Keratinocyte (primary cell): ENCODE data around the gene ACBD5. TPM values are rescaled to one million over a fixed set of nuclear protein-coding genes. Genes with fewer than 3 reads are reported as not detected.

Experiments used
- DNase-seq: peaks from one replicate; pipeline ENCODE4 v3.0.0-alpha.2; 2011; ENCODE audit warnings: low read depth, missing footprints, low spot score
- FAIRE-seq: peaks from 2 replicates; lab custom pipeline; 2011; peaks lifted over from hg19 to GRCh38; lab: Jason Lieb, UNC
- H2AFZ ChIP-seq: 2 replicates; pipeline ENCODE4 v1.6.0; 2012; ENCODE audit warnings: low read length, control low read depth, inconsistent platforms; ENCODE audit not compliant: control insufficient read depth
- H3K27ac ChIP-seq: 2 replicates; pipeline ENCODE4 v1.5.1; 2011; ENCODE audit warnings: low read length; ENCODE audit not compliant: control insufficient read depth, insufficient read depth
- H3K27me3 ChIP-seq: 3 replicates; pipeline ENCODE4 v1.6.0; 2011; ENCODE audit warnings: low read length; ENCODE audit not compliant: control insufficient read depth, insufficient read depth; ENCODE audit errors: extremely low read depth
- H3K36me3 ChIP-seq, 2 experiments: 2 replicates in 1 of 2; 3 replicates in 1 of 2; pipeline ENCODE4 v1.5.1; 2011; ENCODE audit warnings: low read length in 2 of 2, mild to moderate bottlenecking in 1 of 2; ENCODE audit not compliant: control insufficient read depth in 2 of 2, insufficient read depth in 2 of 2; ENCODE audit errors: extremely low read depth in 1 of 2
- H3K4me1 ChIP-seq: 3 replicates; pipeline ENCODE4 v1.5.1; 2011; ENCODE audit warnings: low read length; ENCODE audit not compliant: control insufficient read depth, insufficient read depth; ENCODE audit errors: extremely low read depth
- H3K4me2 ChIP-seq: 3 replicates; pipeline ENCODE4 v1.6.0; 2011; ENCODE audit warnings: low read depth, low read length; ENCODE audit not compliant: control insufficient read depth, insufficient read depth; ENCODE audit errors: extremely low read depth
- H3K4me3 ChIP-seq, 3 experiments: fragments of 200-600 bp in 1 of 3; sonication (generic) in 1 of 3; 2 replicates in 2 of 3; 3 replicates in 1 of 3; pipeline ENCODE4 v1.5.1; 2011 to 2016; ENCODE audit warnings: low read length in 3 of 3, mild to moderate bottlenecking in 3 of 3, control low read depth in 2 of 3, inconsistent platforms in 1 of 3, low read depth in 1 of 3, mixed read lengths in 1 of 3, mixed run types in 1 of 3, moderate library complexity in 1 of 3; ENCODE audit not compliant: control insufficient read depth in 2 of 3, insufficient read depth in 2 of 3; ENCODE audit errors: extremely low read depth in 1 of 3
- H3K79me2 ChIP-seq: 2 replicates; pipeline ENCODE4 v1.6.0; 2012; ENCODE audit warnings: low read length; ENCODE audit not compliant: control insufficient read depth, insufficient read depth
- H3K9ac ChIP-seq: 3 replicates; pipeline ENCODE4 v1.6.0; 2011; ENCODE audit warnings: low read length; ENCODE audit not compliant: control insufficient read depth, insufficient read depth; ENCODE audit errors: extremely low read depth
- H3K9me1 ChIP-seq: 3 replicates; pipeline ENCODE4 v1.6.0; 2011; ENCODE audit warnings: low read length; ENCODE audit not compliant: control insufficient read depth, insufficient read depth; ENCODE audit errors: extremely low read depth
- H3K9me3 ChIP-seq: 2 replicates; pipeline ENCODE4 v1.5.1; 2012; ENCODE audit warnings: low read depth, low read length; ENCODE audit not compliant: control insufficient read depth
- H4K20me1 ChIP-seq: 3 replicates; pipeline ENCODE4 v1.6.0; 2011; ENCODE audit warnings: low read length; ENCODE audit not compliant: control insufficient read depth, insufficient read depth; ENCODE audit errors: extremely low read depth
- EZH2 ChIP-seq: IDR thresholded peaks from one replicate; pipeline ENCODE4 v1.6.1; 2012; ENCODE audit warnings: inconsistent platforms, mild to moderate bottlenecking, low read length, moderate library complexity
- dilution Hi-C: fragments of 300-500 bp; cut with MboI; formaldehyde crosslinking; loops from one replicate; pipeline ENCODE4 v1.7.0; 2020; ENCODE audit warnings: low sequenced_read_pairs; ENCODE audit not compliant: extremely low pct_ligation_motif_present
- polyA plus RNA-seq, 5 experiments: library from polyadenylated mRNA; depleted of rRNA in 3 of 5; stranded (reverse) in 3 of 5; stranded (forward) in 1 of 5; unstranded in 1 of 5; fragments of >200 nt; gene quantifications; 1 replicate in 1 of 5; 2 replicates in 3 of 5; 3 replicates in 1 of 5; pipeline versions ENCODE4 v1.2.1 to v1.2.3, GENCODE V29; 2011 to 2012; ENCODE audit warnings: missing spikeins in 2 of 5, low read depth in 1 of 5, low replicate concordance in 1 of 5
- TF ChIP-seq, protein P1 (sequence below), 3 experiments: IDR thresholded peaks in 1 of 3; conservative IDR thresholded peaks in 1 of 3; optimal IDR thresholded peaks in 1 of 3; 2 replicates in 2 of 3; 3 replicates in 1 of 3; pipeline versions ENCODE3 to v1.5.1; 2011; ENCODE audit warnings: low read length in 3 of 3, mild to moderate bottlenecking in 3 of 3, moderate library complexity in 2 of 3, control low read depth in 1 of 3, inconsistent platforms in 1 of 3; ENCODE audit not compliant: insufficient read depth in 2 of 3; ENCODE audit errors: extremely low read depth in 1 of 3

Gene ACBD5
- polyA plus RNA-seq, 1 donor (not counting 4 experiments of a cell fraction or from before 2014, with no cell fraction given): 11.7 TPM

DNA sequence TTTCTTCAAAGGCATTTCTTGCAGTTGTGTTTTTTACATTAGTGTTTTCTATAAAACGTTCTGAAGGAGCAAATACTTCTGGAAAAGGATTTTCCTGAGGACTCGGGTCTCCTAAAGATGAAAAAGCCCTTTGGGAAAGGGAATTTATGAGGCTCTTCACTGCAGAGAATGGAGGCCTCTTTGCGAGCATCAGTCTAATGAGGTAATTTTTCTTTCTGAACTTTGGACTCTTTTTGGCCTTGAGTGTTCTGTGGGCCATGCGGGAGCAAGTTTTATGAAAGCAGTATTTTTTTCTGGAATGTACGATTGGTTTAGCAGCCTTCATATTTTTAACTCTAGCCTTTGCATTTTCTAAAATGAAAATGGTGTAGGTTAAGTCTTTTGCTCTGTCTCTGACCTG lies 6.4 kb upstream of the ACBD5 start:
- Histone ChIP-seq H3K36me3 (no peaks in the 10 kb centered on the region), H2AFZ (no peak overlapping the region), H3K9me1 (no peaks in the 10 kb centered on the region), H3K4me1 (peaks cover 10% of the 10 kb centered on the region), H3K4me3 (no peak overlapping the region), H3K79me2 (no peaks in the 10 kb centered on the region), H3K27ac (no peak overlapping the region), H4K20me1 (no peaks in the 10 kb centered on the region), H3K9ac (no peak overlapping the region), H3K27me3 (no peaks in the 10 kb centered on the region), H3K9me3 (no peaks in the 10 kb centered on the region), H3K4me2 (no peak overlapping the region)
- TF ChIP-seq, protein P1, sequence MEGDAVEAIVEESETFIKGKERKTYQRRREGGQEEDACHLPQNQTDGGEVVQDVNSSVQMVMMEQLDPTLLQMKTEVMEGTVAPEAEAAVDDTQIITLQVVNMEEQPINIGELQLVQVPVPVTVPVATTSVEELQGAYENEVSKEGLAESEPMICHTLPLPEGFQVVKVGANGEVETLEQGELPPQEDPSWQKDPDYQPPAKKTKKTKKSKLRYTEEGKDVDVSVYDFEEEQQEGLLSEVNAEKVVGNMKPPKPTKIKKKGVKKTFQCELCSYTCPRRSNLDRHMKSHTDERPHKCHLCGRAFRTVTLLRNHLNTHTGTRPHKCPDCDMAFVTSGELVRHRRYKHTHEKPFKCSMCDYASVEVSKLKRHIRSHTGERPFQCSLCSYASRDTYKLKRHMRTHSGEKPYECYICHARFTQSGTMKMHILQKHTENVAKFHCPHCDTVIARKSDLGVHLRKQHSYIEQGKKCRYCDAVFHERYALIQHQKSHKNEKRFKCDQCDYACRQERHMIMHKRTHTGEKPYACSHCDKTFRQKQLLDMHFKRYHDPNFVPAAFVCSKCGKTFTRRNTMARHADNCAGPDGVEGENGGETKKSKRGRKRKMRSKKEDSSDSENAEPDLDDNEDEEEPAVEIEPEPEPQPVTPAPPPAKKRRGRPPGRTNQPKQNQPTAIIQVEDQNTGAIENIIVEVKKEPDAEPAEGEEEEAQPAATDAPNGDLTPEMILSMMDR (optimal IDR thresholded peaks at IDR 0.05 in 1 of 3, IDR thresholded peaks at IDR 0.05 in 1 of 3, conservative IDR thresholded peaks at IDR 0.05 in 1 of 3; ENCODE audit: extremely low read depth in 1 of 3, insufficient read depth in 2 of 3, low read length in 3 of 3): no peak
- no peak for TF ChIP-seq EZH2
- FAIRE-seq: no peak
- no peak for DNase-seq
- dilution Hi-C loops: no loop called here

DNA sequence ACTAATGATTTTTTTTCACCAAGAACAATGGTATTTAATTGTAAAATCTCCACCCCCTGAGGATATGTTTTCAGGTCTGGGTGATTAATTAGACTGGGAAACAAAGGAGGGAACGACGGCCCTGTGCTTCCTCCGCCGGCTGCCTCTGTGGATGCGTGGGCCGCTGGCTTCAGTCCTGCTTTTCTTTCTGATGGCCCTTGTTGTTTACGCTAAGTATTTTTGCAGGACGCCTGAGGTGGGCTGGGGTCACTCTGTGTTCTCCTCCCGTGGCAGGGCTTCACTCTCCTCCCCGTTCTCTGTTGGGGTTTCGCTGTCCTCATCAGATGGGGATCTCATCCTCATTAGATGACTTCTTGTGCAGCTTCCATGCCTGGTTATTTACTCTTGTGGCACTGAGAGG lies 5.2 kb upstream of the ACBD5 start:
- TF ChIP-seq, protein P1 (optimal IDR thresholded peaks at IDR 0.05 in 1 of 3, IDR thresholded peaks at IDR 0.05 in 1 of 3, conservative IDR thresholded peaks at IDR 0.05 in 1 of 3; ENCODE audit: extremely low read depth in 1 of 3, insufficient read depth in 2 of 3, low read length in 3 of 3): no peak
- TF ChIP-seq EZH2: no peak
- dilution Hi-C loops: no loop called here
- no peaks in the 10 kb centered on the region for H4K20me1 ChIP-seq
- H2AFZ ChIP-seq: no peak overlapping the region
- no peak overlapping the region for H3K9ac ChIP-seq
- DNase-seq (no peak), FAIRE-seq (no peak)
- H3K27me3 ChIP-seq: no peaks in the 10 kb centered on the region
- H3K27ac ChIP-seq: no peak overlapping the region
- peaks cover 10% of the 10 kb centered on the region for H3K4me1 ChIP-seq
- no peaks in the 10 kb centered on the region for H3K9me3 ChIP-seq
- no peaks in the 10 kb centered on the region for H3K9me1 ChIP-seq
- H3K36me3 ChIP-seq: no peaks in the 10 kb centered on the region
- H3K79me2 ChIP-seq: no peaks in the 10 kb centered on the region
- no peak overlapping the region for H3K4me2 ChIP-seq
- no peak overlapping the region for H3K4me3 ChIP-seq
